GM21786 (cell line): ENCODE data around the gene KIF17.
A peak's percentile ranks its signal among the peaks of the same experiment; 100 is the strongest.

Experiments
- ATAC-seq: cut with Tn5 transposase; IDR thresholded peaks from one replicate; pipeline ENCODE4 v1.9.1; 2021; ENCODE audit not compliant: unreplicated experiment

The KIF17 gene

GRCh38 chr1:20717452-20718342 lies at the start of gene KIF17:
Gene KIF17, minus strand, starts transcription at chr1:20718007. Its CDS starts 301 bp downstream, at chr1:20717706.
- no peak for ATAC-seq

- no peak for ATAC-seq
Measured at GRCh38 chr1:20767271-20767670, 49.5 kb upstream of the KIF17 start.

GRCh38 chr1:20763417-20763816 lies 45.6 kb upstream of the KIF17 start:
- ATAC-seq = no peak

- ATAC-seq = no peak
Measured at GRCh38 chr1:20760322-20760721, 42.5 kb upstream of the KIF17 start.

- ATAC-seq = no peak
Measured at GRCh38 chr1:20753589-20753988, 35.8 kb upstream of the KIF17 start.

GRCh38 chr1:20751462-20751990 lies 33.7 kb upstream of the KIF17 start:
- no peak for ATAC-seq

GRCh38 chr1:20742671-20743070 lies 24.9 kb upstream of the KIF17 start:
- ATAC-seq = no peak

GRCh38 chr1:20740781-20741180 lies 23.0 kb upstream of the KIF17 start:
- no peak for ATAC-seq

GRCh38 chr1:20739225-20739624 lies 21.4 kb upstream of the KIF17 start:
- ATAC-seq = no peak

- ATAC-seq = no peak
Measured at GRCh38 chr1:20735581-20736111, 17.8 kb upstream of the KIF17 start.

GRCh38 chr1:20733360-20733975 lies 15.7 kb upstream of the KIF17 start:
- ATAC-seq = no peak

GRCh38 chr1:20732588-20733359 lies 15.0 kb upstream of the KIF17 start, which contains the start of gene SH2D5:
Gene SH2D5, minus strand, starts transcription at chr1:20732703. Its CDS starts 4,659 bp downstream, at chr1:20728044.
- ATAC-seq = peak; percentile 50

- ATAC-seq = peak; percentile 40
Measured at GRCh38 chr1:20732071-20732587, 14.3 kb upstream of the KIF17 start.

GRCh38 chr1:20731057-20731991 lies 13.5 kb upstream of the KIF17 start:
- ATAC-seq = no peak

- no peak for ATAC-seq
Measured at GRCh38 chr1:20730690-20731056, 12.9 kb upstream of the KIF17 start.

- ATAC-seq = no peak
Measured at GRCh38 chr1:20729990-20730689, 12.3 kb upstream of the KIF17 start.

- no peak for ATAC-seq
Measured at GRCh38 chr1:20729155-20729931, 11.5 kb upstream of the KIF17 start.
